ENCODE measurements around the gene IGFL4.
"Not testable (repeated sequence)": the region's sequence is repeated elsewhere in the genome, so short reads cannot be mapped to it uniquely, and the experiment has no call there.

The IGFL4 gene

GRCh38 chr19:46081928-46082727, 41.3 kb upstream of the IGFL4 start:
- H3K4me3 ChIP-seq (replicated peaks; ENCODE audit: low read depth, low read length), result no peak overlapping the region
- peak; percentile 71 for TF ChIP-seq CTCF (IDR thresholded peaks at IDR 0.05; ENCODE audit: low read length, missing control alignments)
- peak; percentile 79 for DNase-seq (ENCODE audit: low read depth)

GRCh38 chr19:46080561-46080960, 39.8 kb upstream of the IGFL4 start:
- DNase-seq (ENCODE audit: low read depth), result peak; percentile 89
- H3K4me3 ChIP-seq (replicated peaks; ENCODE audit: low read depth, low read length), result no peak overlapping the region
- TF ChIP-seq CTCF (IDR thresholded peaks at IDR 0.05; ENCODE audit: low read length, missing control alignments), result no peak

DNA sequence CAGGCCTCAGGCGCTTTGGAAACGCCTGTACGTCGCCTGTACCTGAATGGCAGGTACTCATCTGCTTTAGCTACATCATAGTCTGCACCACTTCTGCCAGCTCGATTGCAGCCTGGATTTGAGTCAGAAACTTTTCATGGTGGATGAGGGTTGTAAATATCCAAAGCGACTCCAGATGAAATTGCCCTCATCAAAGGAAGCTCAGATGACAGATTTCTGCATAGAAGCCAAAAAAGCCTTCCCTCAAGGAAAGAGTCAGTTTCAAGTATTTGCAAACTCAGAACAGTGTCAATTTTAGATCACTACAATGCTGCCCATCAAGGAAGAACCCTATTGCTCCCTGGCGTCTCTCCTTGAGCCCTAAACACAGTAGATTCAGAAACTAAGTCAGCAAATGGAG, 38.8 kb upstream of the IGFL4 start:
- no peak for DNase-seq (ENCODE audit: low read depth)
- TF ChIP-seq CTCF (IDR thresholded peaks at IDR 0.05; ENCODE audit: low read length, missing control alignments), result no peak
- no peak overlapping the region for H3K4me3 ChIP-seq (replicated peaks; ENCODE audit: low read depth, low read length)

- peak; percentile 84 for DNase-seq (ENCODE audit: low read depth)
- TF ChIP-seq CTCF (IDR thresholded peaks at IDR 0.05; ENCODE audit: low read length, missing control alignments), result peak; percentile 56
- not testable (repeated sequence) for H3K4me3 ChIP-seq (replicated peaks; ENCODE audit: low read depth, low read length)
Measured at GRCh38 chr19:46078573-46079332, 38.0 kb upstream of the IGFL4 start.

DNA sequence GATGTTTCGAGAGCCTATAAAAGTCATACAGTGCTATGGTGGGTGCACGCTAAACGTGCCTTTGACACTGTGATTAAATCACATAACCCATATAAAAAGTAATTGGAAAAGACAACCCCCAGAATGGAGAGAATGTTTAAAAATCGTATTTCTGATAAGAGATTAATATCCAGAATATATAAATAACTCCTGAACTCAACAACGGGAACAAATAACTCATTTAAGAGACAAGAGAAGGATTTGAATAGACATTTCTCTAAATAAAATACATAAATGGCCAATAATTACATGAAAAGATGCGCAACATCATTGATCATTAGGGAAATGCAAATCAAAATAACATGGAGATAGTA, 37.0 kb upstream of the IGFL4 start:
- H3K4me3 ChIP-seq (replicated peaks; ENCODE audit: low read depth, low read length), result no peak overlapping the region
- no peak for DNase-seq (ENCODE audit: low read depth)
- TF ChIP-seq CTCF (IDR thresholded peaks at IDR 0.05; ENCODE audit: low read length, missing control alignments), result no peak

GRCh38 chr19:46076951-46077814, 36.4 kb upstream of the IGFL4 start:
- DNase-seq (ENCODE audit: low read depth), result peak; percentile 89
- peak overlapping the region; percentile 42 for H3K4me3 ChIP-seq (replicated peaks; ENCODE audit: low read depth, low read length)
- no peak for TF ChIP-seq CTCF (IDR thresholded peaks at IDR 0.05; ENCODE audit: low read length, missing control alignments)
